Measurements from ENCODE around the gene TUBA4A.

TUBA4A gene

DNA sequence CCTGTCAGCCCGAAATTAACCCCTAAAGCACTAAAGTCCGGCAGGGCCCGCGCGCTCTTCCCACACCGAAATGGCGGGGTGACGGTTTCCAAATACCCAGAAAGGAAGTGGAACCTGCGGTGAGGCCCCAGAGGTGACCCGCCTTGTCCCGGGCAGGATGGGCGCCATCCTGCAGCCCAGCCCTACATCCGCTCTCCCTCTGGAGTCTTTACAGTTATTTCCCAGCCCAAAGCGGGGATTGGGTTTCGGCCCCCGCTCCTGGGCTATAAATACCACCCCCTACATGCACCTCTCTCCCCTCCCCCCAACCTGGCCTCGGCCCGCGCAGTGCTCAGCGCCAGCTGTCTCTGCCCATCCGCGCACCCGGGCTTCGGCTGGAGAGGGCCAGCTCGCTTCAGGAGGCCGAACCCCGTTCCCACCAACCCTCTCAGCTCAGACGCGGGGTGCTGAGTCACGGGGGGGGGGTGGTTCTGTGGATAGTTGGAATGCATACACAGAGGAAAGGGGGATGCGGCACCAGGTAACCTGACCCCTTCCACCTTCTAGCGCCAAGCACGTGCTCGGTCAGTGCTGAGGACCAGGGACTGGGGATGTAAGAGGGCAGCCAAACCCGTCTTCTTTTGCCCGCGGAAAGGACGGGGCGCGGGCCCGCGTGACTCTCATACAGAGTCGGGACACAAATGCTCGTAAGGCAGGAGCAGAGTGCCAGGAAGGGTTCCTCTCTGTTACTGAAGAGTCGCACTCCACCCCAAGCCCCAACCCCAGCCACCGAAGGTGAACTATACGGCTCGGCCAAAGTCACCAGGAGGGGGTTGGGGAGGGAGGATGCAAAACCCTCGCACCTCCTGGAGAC, 592 bp downstream of the TUBA4A start, which contains the start of gene TUBA4B:
TSS of gene TUBA4B (plus strand) at position 344 of the 853 bp plus-strand sequence. CDS start at position 509, 165 bp downstream.
- no peak for TF ChIP-seq CTCF (IDR thresholded peaks at IDR 0.05; ENCODE audit: low read depth, low read length, missing control alignments)
- DNase-seq (ENCODE audit: extremely low read depth, low read depth) = no peak
- peak within 1 kb of the TSS; percentile 48 for H3K4me3 ChIP-seq (replicated peaks; ENCODE audit: low read depth, low read length)

- no peak for DNase-seq (ENCODE audit: extremely low read depth, low read depth)
- no peak for TF ChIP-seq CTCF (IDR thresholded peaks at IDR 0.05; ENCODE audit: low read depth, low read length, missing control alignments)
- H3K4me3 ChIP-seq (replicated peaks; ENCODE audit: low read depth, low read length) = peak overlapping the region; percentile 48
Measured at GRCh38 chr2:219252570-219252899, 1.2 kb downstream of the TUBA4A start.

GRCh38 chr2:219252084-219252483, 1.6 kb downstream of the TUBA4A start:
- DNase-seq (ENCODE audit: extremely low read depth, low read depth) = no peak
- no peak for TF ChIP-seq CTCF (IDR thresholded peaks at IDR 0.05; ENCODE audit: low read depth, low read length, missing control alignments)
- peak overlapping the region; percentile 48 for H3K4me3 ChIP-seq (replicated peaks; ENCODE audit: low read depth, low read length)

DNA sequence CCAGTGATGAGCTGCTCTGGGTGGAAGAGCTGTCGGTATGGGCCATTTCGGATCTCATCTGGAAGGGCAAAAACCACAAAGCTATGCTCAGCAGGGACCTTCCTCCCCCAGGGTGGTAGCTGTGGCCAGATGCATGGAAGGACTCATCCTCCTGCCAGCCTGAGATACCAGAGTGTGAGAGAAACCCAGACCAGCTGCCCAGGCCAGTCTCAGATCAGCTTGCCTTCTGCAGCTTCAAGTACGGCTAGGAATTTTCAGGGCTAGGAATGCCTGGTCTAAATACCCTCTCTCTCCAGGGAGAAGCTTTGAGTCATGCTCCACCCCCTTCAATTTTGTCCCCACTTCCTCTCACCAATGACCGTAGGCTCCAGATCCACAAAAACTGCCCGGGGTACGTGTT, 2.1 kb downstream of the TUBA4A start:
- no peak overlapping the region for H3K4me3 ChIP-seq (replicated peaks; ENCODE audit: low read depth, low read length)
- no peak for TF ChIP-seq CTCF (IDR thresholded peaks at IDR 0.05; ENCODE audit: low read depth, low read length, missing control alignments)
- DNase-seq (ENCODE audit: extremely low read depth, low read depth) = no peak

GRCh38 chr2:219250049-219250781, 3.5 kb downstream of the TUBA4A start:
- H3K4me3 ChIP-seq (replicated peaks; ENCODE audit: low read depth, low read length) = no peak overlapping the region
- no peak for DNase-seq (ENCODE audit: extremely low read depth, low read depth)
- no peak for TF ChIP-seq CTCF (IDR thresholded peaks at IDR 0.05; ENCODE audit: low read depth, low read length, missing control alignments)

DNA sequence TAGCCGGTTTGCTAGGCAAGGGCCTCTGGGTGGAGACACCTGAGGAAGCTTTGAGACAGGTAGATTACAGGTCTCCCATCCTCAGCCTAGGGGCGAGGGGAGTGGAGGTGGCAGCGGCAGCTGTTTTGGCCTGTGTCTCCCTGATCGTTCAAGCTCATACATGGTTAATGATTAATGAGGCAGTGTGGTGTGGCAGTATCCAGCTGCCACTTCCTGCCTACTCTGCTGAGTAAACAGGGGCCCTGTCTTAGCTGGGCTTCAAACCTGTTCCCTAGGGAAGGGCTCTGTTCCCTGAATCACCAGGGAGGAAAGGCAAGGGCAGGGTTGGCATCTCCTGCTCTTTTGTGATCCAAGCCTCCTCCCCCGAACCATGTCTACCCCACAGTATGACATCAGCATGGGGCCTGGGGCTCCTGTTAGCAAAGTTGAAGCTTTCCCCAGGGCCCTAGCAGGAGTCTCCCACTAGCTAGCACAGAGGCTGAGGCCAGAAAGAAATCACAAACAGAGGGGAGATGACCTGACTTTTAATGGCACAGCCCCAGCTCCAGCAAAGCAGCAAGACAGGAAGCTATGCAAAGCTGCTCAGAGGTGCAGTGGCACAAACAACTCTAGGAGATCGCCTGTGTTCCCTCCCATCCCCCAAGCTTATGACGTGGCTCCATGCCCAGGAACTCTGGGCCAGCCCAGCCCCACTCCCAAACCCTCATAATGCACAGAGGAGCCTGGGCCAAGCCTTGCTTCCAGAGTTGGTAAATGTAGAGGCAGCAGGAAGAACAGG, 4.3 kb downstream of the TUBA4A start:
- peak; percentile 30 for DNase-seq (ENCODE audit: extremely low read depth, low read depth)
- H3K4me3 ChIP-seq (replicated peaks; ENCODE audit: low read depth, low read length) = no peak overlapping the region
- no peak for TF ChIP-seq CTCF (IDR thresholded peaks at IDR 0.05; ENCODE audit: low read depth, low read length, missing control alignments)
